ENCODE results near the gene BAG3. TPM values are rescaled to one million over a fixed set of nuclear protein-coding genes. Genes with fewer than 3 reads are reported as not detected.

The BAG3 gene
- total RNA-seq, 1 experiment from 2014 or later: 57.6 TPM

DNA sequence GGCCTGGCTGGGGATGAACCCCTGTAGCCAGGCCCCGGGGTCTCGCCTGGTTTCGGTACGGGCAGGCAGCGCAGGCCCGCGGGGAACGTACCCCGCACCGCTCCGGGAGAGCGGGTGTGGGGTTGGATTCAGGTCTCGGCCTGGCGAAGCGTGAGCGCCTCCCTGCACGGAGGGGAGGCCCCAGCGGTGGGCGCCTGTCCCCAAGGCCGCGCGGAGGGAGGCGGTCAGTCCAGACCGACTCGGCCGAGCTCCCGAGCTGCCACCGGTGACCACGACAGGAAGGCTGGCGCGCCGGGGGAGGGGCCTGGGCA is 74.3 kb downstream of the BAG3 start:
- Histone ChIP-seq H3K4me3 (ENCODE audit: low read depth, low read length, poor library complexity, severe bottlenecking) (peak overlapping the region; percentile 97), H3K27me3 (replicated peaks; ENCODE audit: insufficient read depth, low read depth, low read length, poor library complexity) (no peaks in the 10 kb centered on the region), H3K27ac (ENCODE audit: low read depth, low read length, poor library complexity, severe bottlenecking) (peak overlapping the region; percentile 87), H3K4me1 (ENCODE audit: insufficient read depth, low read length, poor library complexity, severe bottlenecking) (peaks cover 17% of the 10 kb centered on the region), H3K36me3 (ENCODE audit: insufficient read depth, low read length, poor library complexity, severe bottlenecking) (no peaks in the 10 kb centered on the region), H3K9me3 (ENCODE audit: low read depth, low read length, poor library complexity, severe bottlenecking) (no peaks in the 10 kb centered on the region)
- no peak for DNase-seq (ENCODE audit: low spot score)
- intact Hi-C loops (cut with micrococcal nuclease; ENCODE audit: unreplicated experiment): no loop called here
- TF ChIP-seq, protein P1, sequence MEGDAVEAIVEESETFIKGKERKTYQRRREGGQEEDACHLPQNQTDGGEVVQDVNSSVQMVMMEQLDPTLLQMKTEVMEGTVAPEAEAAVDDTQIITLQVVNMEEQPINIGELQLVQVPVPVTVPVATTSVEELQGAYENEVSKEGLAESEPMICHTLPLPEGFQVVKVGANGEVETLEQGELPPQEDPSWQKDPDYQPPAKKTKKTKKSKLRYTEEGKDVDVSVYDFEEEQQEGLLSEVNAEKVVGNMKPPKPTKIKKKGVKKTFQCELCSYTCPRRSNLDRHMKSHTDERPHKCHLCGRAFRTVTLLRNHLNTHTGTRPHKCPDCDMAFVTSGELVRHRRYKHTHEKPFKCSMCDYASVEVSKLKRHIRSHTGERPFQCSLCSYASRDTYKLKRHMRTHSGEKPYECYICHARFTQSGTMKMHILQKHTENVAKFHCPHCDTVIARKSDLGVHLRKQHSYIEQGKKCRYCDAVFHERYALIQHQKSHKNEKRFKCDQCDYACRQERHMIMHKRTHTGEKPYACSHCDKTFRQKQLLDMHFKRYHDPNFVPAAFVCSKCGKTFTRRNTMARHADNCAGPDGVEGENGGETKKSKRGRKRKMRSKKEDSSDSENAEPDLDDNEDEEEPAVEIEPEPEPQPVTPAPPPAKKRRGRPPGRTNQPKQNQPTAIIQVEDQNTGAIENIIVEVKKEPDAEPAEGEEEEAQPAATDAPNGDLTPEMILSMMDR (conservative IDR thresholded peaks at IDR 0.05; ENCODE audit: low read depth, low read length): no peak
- TF ChIP-seq EZH2 (IDR thresholded peaks at IDR 0.05; ENCODE audit: borderline replicate concordance, low read depth, low read length, poor library complexity, severe bottlenecking): no peak
- no TSS peak for BruUV-seq (replicated peaks)
- POLR2A ChIA-PET (ENCODE audit: low non-redundant PET): interaction anchor here (0.6 to 1.0 kb wide), 3 partner anchors 12 to 72 kb away, joined by 3 read pairs; no protein-coding TSS in a partner anchor
- CTCF ChIA-PET: interaction anchor here (0.6 to 2.4 kb wide), 3 partner anchors 9 to 181 kb away, joined by 3 to 13 read pairs (median 5); no protein-coding TSS in a partner anchor

DNA sequence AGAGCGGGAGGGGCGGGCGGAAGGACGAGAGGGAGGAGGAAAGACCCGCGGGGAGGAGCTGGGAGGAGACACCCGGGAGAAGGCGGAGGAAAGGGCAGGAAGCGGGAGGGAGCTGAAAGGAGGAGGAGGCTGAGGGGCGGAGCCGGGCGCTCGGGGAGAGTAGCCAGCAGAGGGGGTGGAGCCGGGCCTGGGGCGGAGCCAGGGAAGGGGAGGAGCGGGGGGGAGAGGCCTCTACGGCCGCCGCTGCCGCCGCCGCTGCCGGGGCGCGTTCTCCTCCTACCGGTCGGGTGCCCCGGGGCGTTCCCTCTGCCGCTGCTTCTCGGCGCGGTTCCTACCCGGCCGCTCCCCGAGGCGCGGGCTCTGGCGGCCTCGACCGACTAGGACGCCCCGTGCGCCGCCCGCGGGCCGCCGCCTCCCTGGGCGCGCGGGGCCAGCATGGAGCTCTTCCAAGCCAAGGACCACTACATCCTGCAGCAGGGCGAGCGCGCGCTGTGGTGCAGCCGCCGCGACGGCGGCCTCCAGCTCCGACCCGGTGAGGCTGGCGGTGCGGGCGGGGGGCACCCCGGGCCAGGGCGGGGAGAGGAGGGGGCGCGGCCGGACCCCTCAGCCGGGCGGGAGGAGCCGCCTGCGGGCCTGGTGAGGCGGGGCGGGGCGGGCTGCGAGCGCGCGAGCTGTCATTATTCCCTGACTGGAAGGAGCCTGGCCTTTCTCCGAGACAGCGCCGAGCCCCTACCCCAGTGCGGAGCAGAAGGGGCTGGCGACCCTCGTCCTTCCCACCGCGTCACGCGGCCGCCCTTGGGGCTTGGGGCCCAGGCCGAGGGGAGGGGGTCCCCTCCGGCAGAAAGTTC is 74.9 kb downstream of the BAG3 start, which contains the start of gene INPP5F:
Gene INPP5F (plus strand): TSS at position 223 of the 848 bp plus-strand sequence. CDS start 213 bp downstream, at position 436.
- H3K9me3 ChIP-seq (ENCODE audit: low read depth, low read length, poor library complexity, severe bottlenecking): no peaks in the 10 kb centered on the region
- TF ChIP-seq, protein P1 (conservative IDR thresholded peaks at IDR 0.05; ENCODE audit: low read depth, low read length): no peak
- no peak for TF ChIP-seq EZH2 (IDR thresholded peaks at IDR 0.05; ENCODE audit: borderline replicate concordance, low read depth, low read length, poor library complexity, severe bottlenecking)
- peak within 1 kb of the TSS; percentile 87 for H3K27ac ChIP-seq (ENCODE audit: low read depth, low read length, poor library complexity, severe bottlenecking)
- H3K36me3 ChIP-seq (ENCODE audit: insufficient read depth, low read length, poor library complexity, severe bottlenecking): no peaks in the 10 kb centered on the region
- BruUV-seq (replicated peaks): no TSS peak
- peaks cover 17% of the 10 kb centered on the region for H3K4me1 ChIP-seq (ENCODE audit: insufficient read depth, low read length, poor library complexity, severe bottlenecking)
- POLR2A ChIA-PET (ENCODE audit: low non-redundant PET): interaction anchor here (0.6 to 1.0 kb wide), 3 partner anchors 11 to 73 kb away, joined by 3 read pairs; no protein-coding TSS in a partner anchor
- CTCF ChIA-PET: interaction anchor here (0.6 to 2.4 kb wide), 4 partner anchors 9 to 180 kb away, joined by 3 to 13 read pairs (median 4); no protein-coding TSS in a partner anchor
- DNase-seq (ENCODE audit: low spot score): peak; percentile 99
- peak within 1 kb of the TSS; percentile 97 for H3K4me3 ChIP-seq (ENCODE audit: low read depth, low read length, poor library complexity, severe bottlenecking)
- no peaks in the 10 kb centered on the region for H3K27me3 ChIP-seq (replicated peaks; ENCODE audit: insufficient read depth, low read depth, low read length, poor library complexity)
- intact Hi-C loops (cut with micrococcal nuclease; ENCODE audit: unreplicated experiment): no loop called here

DNA sequence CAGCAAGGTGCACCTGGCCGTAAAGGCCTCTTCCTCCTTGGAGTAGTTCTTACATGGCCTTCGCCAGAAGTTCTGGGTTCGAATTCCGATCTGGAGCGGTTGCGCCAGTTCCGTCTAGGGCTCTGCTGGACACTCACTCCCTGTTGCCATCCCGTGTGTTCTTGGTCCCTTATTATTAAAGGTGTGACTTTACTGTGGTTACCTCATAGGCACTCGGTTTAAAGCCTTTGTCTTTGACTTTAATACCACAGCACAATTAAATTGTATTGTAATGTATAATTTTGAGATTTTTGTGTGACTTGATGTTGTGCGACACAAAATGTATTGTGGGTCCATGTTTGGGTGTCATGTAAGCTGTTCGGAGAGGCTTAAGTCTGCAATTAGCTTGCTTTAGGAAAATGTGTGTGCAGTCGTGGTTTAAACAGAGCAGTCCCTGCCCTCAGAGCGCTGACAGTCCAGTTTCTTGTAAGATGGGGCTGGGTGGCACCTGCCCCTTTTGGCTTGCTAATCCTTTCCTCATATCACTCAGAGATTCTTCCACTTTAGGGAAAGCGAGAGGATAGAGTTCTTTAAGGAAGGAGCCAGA is 75.6 kb downstream of the BAG3 start:
- TF ChIP-seq EZH2 (IDR thresholded peaks at IDR 0.05; ENCODE audit: borderline replicate concordance, low read depth, low read length, poor library complexity, severe bottlenecking): no peak
- TF ChIP-seq, protein P1 (conservative IDR thresholded peaks at IDR 0.05; ENCODE audit: low read depth, low read length): no peak
- H3K4me3 ChIP-seq (ENCODE audit: low read depth, low read length, poor library complexity, severe bottlenecking): peak overlapping the region; percentile 97
- H3K36me3 ChIP-seq (ENCODE audit: insufficient read depth, low read length, poor library complexity, severe bottlenecking): no peaks in the 10 kb centered on the region
- H3K27ac ChIP-seq (ENCODE audit: low read depth, low read length, poor library complexity, severe bottlenecking): peak overlapping the region; percentile 87
- ChIA-PET POLR2A (ENCODE audit: low non-redundant PET) (no interaction called here), CTCF (interaction anchor here (0.8 to 2.4 kb wide), 2 partner anchors 11 to 24 kb away, joined by 4 to 13 read pairs; no protein-coding TSS in a partner anchor)
- DNase-seq (ENCODE audit: low spot score): no peak
- intact Hi-C loops (cut with micrococcal nuclease; ENCODE audit: unreplicated experiment): no loop called here
- no peaks in the 10 kb centered on the region for H3K27me3 ChIP-seq (replicated peaks; ENCODE audit: insufficient read depth, low read depth, low read length, poor library complexity)
- H3K4me1 ChIP-seq (ENCODE audit: insufficient read depth, low read length, poor library complexity, severe bottlenecking): peaks cover 17% of the 10 kb centered on the region
- no peaks in the 10 kb centered on the region for H3K9me3 ChIP-seq (ENCODE audit: low read depth, low read length, poor library complexity, severe bottlenecking)
- no TSS peak for BruUV-seq (replicated peaks)

Other genes starting within 250 kb of the BAG3 start
- gene RGS10, start 108.7 kb upstream of the BAG3 start, total RNA-seq (2021): 16.6 and 18.4 TPM in 2 replicates
- 176 and 199 TPM in 2 replicates for gene TIAL1, start 54.4 kb upstream of the BAG3 start, total RNA-seq (2021)
- 20.0 and 22.0 TPM in 2 replicates for gene INPP5F, start 74.7 kb downstream of the BAG3 start, total RNA-seq (2021)
- 108 and 110 TPM in 2 replicates for gene MCMBP, start 221.5 kb downstream of the BAG3 start, total RNA-seq (2021)
- gene SEC23IP, start 241.3 kb downstream of the BAG3 start, total RNA-seq (2021): 78.6 and 89.9 TPM in 2 replicates